ENCODE data around the gene NCL. TPM values are rescaled to one million over a fixed set of nuclear protein-coding genes. Genes with fewer than 3 reads are reported as not detected.
A peak's percentile ranks its signal among the peaks of the same experiment; 100 is the strongest.

Gene NCL
- total and polyA plus RNA-seq, 8 donors, result 280 to 988 (median 892) TPM

- peaks cover 23 to 96% of the 10 kb centered on the region in 2 donors for H3K36me3 ChIP-seq
- ATAC-seq (no peak), DNase-seq (no peak)
- no peak overlapping the region for H3K27ac ChIP-seq
- H3K4me3 ChIP-seq, result no peak overlapping the region
- TF ChIP-seq CTCF (IDR thresholded peaks at IDR 0.05), result no peak
- intact Hi-C loops (cut with DNase I), result no loop called here
- H3K27me3 ChIP-seq, result no peaks in the 10 kb centered on the region
- H3K4me1 ChIP-seq, result peaks cover 13 to 59% of the 10 kb centered on the region in 2 donors
- H3K9me3 ChIP-seq, result no peaks in the 10 kb centered on the region
These were observed 5.9 kb downstream of the NCL start for GRCh38 chr2:231458368-231458767.

- Histone ChIP-seq H3K9me3 (no peaks in the 10 kb centered on the region), H3K4me1 (peaks cover under 1 to 46% of the 10 kb centered on the region in 2 donors), H3K27ac (peak overlapping the region in 1 of 2 donors; percentile 5), H3K27me3 (no peaks in the 10 kb centered on the region), H3K4me3 (no peak overlapping the region), H3K36me3 (peaks cover 23 to 100% of the 10 kb centered on the region in 2 donors)
- DNase-seq (no peak), ATAC-seq (peak; percentile 52)
- TF ChIP-seq CTCF (IDR thresholded peaks at IDR 0.05), result no peak
- intact Hi-C loops (cut with DNase I), result no loop called here
These were observed 7.2 kb downstream of the NCL start for GRCh38 chr2:231457101-231457500.

GRCh38 chr2:231456295-231457004, 7.8 kb downstream of the NCL start:
- peak overlapping the region in 1 of 2 donors; percentile 5 for H3K27ac ChIP-seq
- H3K9me3 ChIP-seq, result no peaks in the 10 kb centered on the region
- no peak for ATAC-seq
- H3K36me3 ChIP-seq, result peaks cover 23 to 100% of the 10 kb centered on the region in 2 donors
- DNase-seq, result no peak
- no peak overlapping the region for H3K4me3 ChIP-seq
- no peak for TF ChIP-seq CTCF (IDR thresholded peaks at IDR 0.05)
- H3K27me3 ChIP-seq, result no peaks in the 10 kb centered on the region
- intact Hi-C loops (cut with DNase I), result no loop called here
- peaks cover 0 to 40% of the 10 kb centered on the region in 2 donors for H3K4me1 ChIP-seq

GRCh38 chr2:231455890-231456289, 8.4 kb downstream of the NCL start:
- Histone ChIP-seq H3K9me3 (no peaks in the 10 kb centered on the region), H3K27ac (no peak overlapping the region), H3K27me3 (no peaks in the 10 kb centered on the region), H3K4me1 (peaks cover 0 to 38% of the 10 kb centered on the region in 2 donors), H3K4me3 (no peak overlapping the region), H3K36me3 (peaks cover 19 to 95% of the 10 kb centered on the region in 2 donors)
- no peak for TF ChIP-seq CTCF (IDR thresholded peaks at IDR 0.05)
- DNase-seq (no peak), ATAC-seq (no peak)
- intact Hi-C loops (cut with DNase I), result no loop called here

- Histone ChIP-seq H3K4me1 (peaks cover 0 to 31% of the 10 kb centered on the region in 2 donors), H3K36me3 (peaks cover 19 to 89% of the 10 kb centered on the region in 2 donors), H3K27me3 (no peaks in the 10 kb centered on the region), H3K4me3 (no peak overlapping the region), H3K9me3 (no peaks in the 10 kb centered on the region), H3K27ac (no peak overlapping the region)
- DNase-seq, result no peak
- intact Hi-C loops (cut with DNase I), result no loop called here
- no peak for TF ChIP-seq CTCF (IDR thresholded peaks at IDR 0.05)
- no peak for ATAC-seq
These were observed 9.1 kb downstream of the NCL start for GRCh38 chr2:231455222-231455621.

Data from left lung (tissue), 10 donors.